ENCODE results near the gene NT5DC2. TPM values are rescaled to one million over a fixed set of nuclear protein-coding genes. Genes with fewer than 3 reads are reported as not detected.

Gene NT5DC2
- total RNA-seq, 2 donors from 2014 or later: 47.6 to 83.4 TPM

DNA sequence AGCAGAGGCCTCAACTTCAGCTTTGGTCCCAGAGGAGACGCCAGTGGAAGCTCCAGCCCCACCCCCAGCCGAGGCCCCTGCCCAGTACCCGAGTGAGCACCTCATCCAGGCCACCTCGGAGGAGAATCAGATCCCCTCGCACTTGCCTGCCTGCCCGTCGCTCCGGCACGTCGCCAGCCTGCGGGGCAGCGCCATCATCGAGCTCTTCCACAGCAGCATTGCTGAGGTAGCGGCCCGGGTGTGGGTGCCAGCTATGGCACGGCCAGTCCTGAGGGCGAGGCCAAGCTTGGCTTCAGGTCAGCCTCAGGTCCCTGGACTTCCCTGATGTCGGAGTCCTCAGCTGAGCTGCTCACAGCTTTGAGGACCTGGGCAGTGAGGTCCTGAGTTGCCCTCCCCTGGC lies 44.2 kb downstream of the NT5DC2 start:
- no peaks in the 10 kb centered on the region for H3K9me3 ChIP-seq
- H3K27ac ChIP-seq: no peak overlapping the region
- H3K36me3 ChIP-seq: peaks cover 73% of the 10 kb centered on the region
- H3K27me3 ChIP-seq (replicated peaks; ENCODE audit: insufficient read depth): no peaks in the 10 kb centered on the region
- TF ChIP-seq, protein P1, sequence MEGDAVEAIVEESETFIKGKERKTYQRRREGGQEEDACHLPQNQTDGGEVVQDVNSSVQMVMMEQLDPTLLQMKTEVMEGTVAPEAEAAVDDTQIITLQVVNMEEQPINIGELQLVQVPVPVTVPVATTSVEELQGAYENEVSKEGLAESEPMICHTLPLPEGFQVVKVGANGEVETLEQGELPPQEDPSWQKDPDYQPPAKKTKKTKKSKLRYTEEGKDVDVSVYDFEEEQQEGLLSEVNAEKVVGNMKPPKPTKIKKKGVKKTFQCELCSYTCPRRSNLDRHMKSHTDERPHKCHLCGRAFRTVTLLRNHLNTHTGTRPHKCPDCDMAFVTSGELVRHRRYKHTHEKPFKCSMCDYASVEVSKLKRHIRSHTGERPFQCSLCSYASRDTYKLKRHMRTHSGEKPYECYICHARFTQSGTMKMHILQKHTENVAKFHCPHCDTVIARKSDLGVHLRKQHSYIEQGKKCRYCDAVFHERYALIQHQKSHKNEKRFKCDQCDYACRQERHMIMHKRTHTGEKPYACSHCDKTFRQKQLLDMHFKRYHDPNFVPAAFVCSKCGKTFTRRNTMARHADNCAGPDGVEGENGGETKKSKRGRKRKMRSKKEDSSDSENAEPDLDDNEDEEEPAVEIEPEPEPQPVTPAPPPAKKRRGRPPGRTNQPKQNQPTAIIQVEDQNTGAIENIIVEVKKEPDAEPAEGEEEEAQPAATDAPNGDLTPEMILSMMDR (IDR thresholded peaks at IDR 0.05): no peak
- no peak overlapping the region for H3K4me3 ChIP-seq
- ATAC-seq (ENCODE audit: insufficient number of reproducible peaks, low FRiP score, low read depth) (no peak), DNase-seq (ENCODE audit: low spot score) (no peak)
- H3K4me1 ChIP-seq (ENCODE audit: control insufficient read depth in 1 of 2, low read depth in 2 of 2): peaks cover 5 to 7% of the 10 kb centered on the region in 2 donors

DNA sequence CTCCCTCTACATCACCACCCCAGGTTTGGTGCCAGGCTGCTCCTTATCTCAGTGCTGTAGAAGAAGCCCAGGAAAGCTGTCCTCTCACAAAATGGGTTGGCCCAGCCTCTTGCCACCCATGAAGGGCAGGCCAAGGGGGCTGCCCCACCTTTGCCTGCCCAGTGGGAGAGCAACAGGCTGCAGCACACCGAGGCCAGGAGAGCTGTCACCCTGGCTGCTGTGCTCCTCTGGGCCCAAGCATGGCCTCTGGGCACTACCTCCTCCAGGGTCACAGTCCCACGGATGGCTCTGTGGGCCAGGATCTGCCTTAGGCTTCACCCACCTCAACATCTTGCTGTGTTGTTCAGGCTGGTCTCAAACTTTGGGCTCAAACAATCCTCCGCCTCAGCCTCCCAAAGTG lies 44.9 kb downstream of the NT5DC2 start:
- TF ChIP-seq, protein P1 (IDR thresholded peaks at IDR 0.05): no peak
- ATAC-seq (ENCODE audit: insufficient number of reproducible peaks, low FRiP score, low read depth) (no peak), DNase-seq (ENCODE audit: low spot score) (no peak)
- Histone ChIP-seq H3K4me3 (no peak overlapping the region), H3K9me3 (no peaks in the 10 kb centered on the region), H3K36me3 (peaks cover 73% of the 10 kb centered on the region), H3K27me3 (replicated peaks; ENCODE audit: insufficient read depth) (no peaks in the 10 kb centered on the region), H3K27ac (no peak overlapping the region), H3K4me1 (ENCODE audit: control insufficient read depth in 1 of 2, low read depth in 2 of 2) (peaks cover 6 to 13% of the 10 kb centered on the region in 2 donors)

DNA sequence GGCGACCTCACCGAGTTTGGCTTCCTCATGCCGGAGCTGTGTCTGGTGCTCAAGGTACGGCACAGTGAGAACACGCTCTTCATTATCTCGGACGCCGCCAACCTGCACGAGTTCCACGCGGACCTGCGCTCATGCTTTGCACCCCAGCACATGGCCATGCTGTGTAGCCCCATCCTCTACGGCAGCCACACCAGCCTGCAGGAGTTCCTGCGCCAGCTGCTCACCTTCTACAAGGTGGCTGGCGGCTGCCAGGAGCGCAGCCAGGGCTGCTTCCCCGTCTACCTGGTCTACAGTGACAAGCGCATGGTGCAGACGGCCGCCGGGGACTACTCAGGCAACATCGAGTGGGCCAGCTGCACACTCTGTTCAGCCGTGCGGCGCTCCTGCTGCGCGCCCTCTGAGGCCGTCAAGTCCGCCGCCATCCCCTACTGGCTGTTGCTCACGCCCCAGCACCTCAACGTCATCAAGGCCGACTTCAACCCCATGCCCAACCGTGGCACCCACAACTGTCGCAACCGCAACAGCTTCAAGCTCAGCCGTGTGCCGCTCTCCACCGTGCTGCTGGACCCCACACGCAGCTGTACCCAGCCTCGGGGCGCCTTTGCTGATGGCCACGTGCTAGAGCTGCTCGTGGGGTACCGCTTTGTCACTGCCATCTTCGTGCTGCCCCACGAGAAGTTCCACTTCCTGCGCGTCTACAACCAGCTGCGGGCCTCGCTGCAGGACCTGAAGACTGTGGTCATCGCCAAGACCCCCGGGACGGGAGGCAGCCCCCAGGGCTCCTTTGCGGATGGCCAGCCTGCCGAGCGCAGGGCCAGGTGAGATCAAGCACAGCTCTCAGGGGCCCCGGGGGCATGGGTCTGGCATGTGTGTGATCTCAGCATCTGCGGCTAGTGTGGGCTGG lies 45.6 kb downstream of the NT5DC2 start:
- H3K9me3 ChIP-seq: no peaks in the 10 kb centered on the region
- peaks cover 73% of the 10 kb centered on the region for H3K36me3 ChIP-seq
- TF ChIP-seq, protein P1 (IDR thresholded peaks at IDR 0.05): no peak
- DNase-seq (ENCODE audit: low spot score) (no peak), ATAC-seq (ENCODE audit: insufficient number of reproducible peaks, low FRiP score, low read depth) (no peak)
- no peak overlapping the region for H3K4me3 ChIP-seq
- peaks cover 13 to 20% of the 10 kb centered on the region in 2 donors for H3K4me1 ChIP-seq (ENCODE audit: control insufficient read depth in 1 of 2, low read depth in 2 of 2)
- H3K27me3 ChIP-seq (replicated peaks; ENCODE audit: insufficient read depth): no peaks in the 10 kb centered on the region
- H3K27ac ChIP-seq: no peak overlapping the region

DNA sequence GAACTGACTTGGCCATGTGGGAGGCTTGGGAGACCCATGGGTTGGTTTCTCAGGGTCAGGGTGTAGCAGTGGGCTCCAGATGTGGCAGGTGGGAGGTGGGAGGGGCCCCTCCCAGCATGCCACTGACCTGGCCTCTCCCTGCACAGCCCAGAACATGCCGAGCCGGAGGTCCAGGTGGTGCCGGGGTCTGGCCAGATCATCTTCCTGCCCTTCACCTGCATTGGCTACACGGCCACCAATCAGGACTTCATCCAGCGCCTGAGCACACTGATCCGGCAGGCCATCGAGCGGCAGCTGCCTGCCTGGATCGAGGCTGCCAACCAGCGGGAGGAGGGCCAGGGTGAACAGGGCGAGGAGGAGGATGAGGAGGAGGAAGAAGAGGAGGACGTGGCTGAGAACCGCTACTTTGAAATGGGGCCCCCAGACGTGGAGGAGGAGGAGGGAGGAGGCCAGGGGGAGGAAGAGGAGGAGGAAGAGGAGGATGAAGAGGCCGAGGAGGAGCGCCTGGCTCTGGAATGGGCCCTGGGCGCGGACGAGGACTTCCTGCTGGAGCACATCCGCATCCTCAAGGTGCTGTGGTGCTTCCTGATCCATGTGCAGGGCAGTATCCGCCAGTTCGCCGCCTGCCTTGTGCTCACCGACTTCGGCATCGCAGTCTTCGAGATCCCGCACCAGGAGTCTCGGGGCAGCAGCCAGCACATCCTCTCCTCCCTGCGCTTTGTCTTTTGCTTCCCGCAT lies 46.4 kb downstream of the NT5DC2 start:
- Histone ChIP-seq H3K9me3 (no peaks in the 10 kb centered on the region), H3K27ac (no peak overlapping the region), H3K27me3 (replicated peaks; ENCODE audit: insufficient read depth) (no peaks in the 10 kb centered on the region), H3K4me1 (ENCODE audit: control insufficient read depth in 1 of 2, low read depth in 2 of 2) (peaks cover 13 to 27% of the 10 kb centered on the region in 2 donors), H3K4me3 (no peak overlapping the region), H3K36me3 (peaks cover 71% of the 10 kb centered on the region)
- DNase-seq (ENCODE audit: low spot score) (no peak), ATAC-seq (ENCODE audit: insufficient number of reproducible peaks, low FRiP score, low read depth) (no peak)
- TF ChIP-seq, protein P1 (IDR thresholded peaks at IDR 0.05): no peak

Measured in thoracic aorta (tissue), 2 donors.